Measurements from ENCODE around the gene MUC15. TPM values are rescaled to one million over a fixed set of nuclear protein-coding genes. Genes with fewer than 3 reads are reported as not detected.

MUC15 gene
- total and polyA plus RNA-seq, 2 donors (not counting 3 experiments of a cell fraction or from before 2014, with no cell fraction given): not detected

DNA sequence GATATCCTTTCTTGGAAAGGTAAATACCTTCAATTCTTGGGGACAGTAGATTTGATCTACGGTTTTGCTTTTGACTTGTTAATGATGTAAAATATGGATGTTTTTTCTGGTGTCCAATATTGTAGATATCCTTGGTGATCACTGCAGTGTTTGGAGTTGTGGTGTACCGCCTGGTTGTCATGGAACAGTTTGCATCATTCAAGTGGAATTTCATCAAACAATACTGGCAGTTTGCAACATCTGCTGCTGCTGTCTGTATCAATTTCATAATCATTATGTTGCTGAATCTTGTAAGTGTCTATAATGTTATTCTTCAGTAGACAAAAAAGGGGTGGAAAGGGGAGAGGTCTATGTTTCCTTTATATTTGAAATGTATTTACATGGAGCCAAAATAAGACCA, 27.4 kb upstream of the MUC15 start:
- H3K4me1 ChIP-seq (ENCODE audit: control insufficient read depth, extremely low read depth, insufficient read depth, low read length): no peaks in the 10 kb centered on the region
- POLR2A ChIA-PET: no interaction called here
- no peaks in the 10 kb centered on the region for H3K79me2 ChIP-seq (ENCODE audit: control insufficient read depth, insufficient read depth, low read length)
- CTCF ChIA-PET: no interaction called here
- no peaks in the 10 kb centered on the region for H4K20me1 ChIP-seq (replicated peaks; ENCODE audit: control insufficient read depth, extremely low read depth, insufficient read depth, low read length)
- dilution Hi-C loops (cut with MboI; ENCODE audit: extremely low pct_ligation_motif_present, low sequenced_read_pairs) (no loop called here), intact Hi-C loops (cut with micrococcal nuclease) (no loop called here)
- TF ChIP-seq POLR2A (IDR thresholded peaks at IDR 0.05; ENCODE audit: low read depth, low read length): no peak
- TF ChIP-seq MYC (IDR thresholded peaks at IDR 0.05; ENCODE audit: low read depth, low read length): no peak
- TF ChIP-seq FOS (IDR thresholded peaks at IDR 0.05; ENCODE audit: borderline replicate concordance, insufficient read depth, low read length): no peak
- TF ChIP-seq GATA2 (IDR thresholded peaks at IDR 0.05; ENCODE audit: insufficient read depth, insufficient read length, low read depth, low read length): no peak
- TF ChIP-seq, protein P1, sequence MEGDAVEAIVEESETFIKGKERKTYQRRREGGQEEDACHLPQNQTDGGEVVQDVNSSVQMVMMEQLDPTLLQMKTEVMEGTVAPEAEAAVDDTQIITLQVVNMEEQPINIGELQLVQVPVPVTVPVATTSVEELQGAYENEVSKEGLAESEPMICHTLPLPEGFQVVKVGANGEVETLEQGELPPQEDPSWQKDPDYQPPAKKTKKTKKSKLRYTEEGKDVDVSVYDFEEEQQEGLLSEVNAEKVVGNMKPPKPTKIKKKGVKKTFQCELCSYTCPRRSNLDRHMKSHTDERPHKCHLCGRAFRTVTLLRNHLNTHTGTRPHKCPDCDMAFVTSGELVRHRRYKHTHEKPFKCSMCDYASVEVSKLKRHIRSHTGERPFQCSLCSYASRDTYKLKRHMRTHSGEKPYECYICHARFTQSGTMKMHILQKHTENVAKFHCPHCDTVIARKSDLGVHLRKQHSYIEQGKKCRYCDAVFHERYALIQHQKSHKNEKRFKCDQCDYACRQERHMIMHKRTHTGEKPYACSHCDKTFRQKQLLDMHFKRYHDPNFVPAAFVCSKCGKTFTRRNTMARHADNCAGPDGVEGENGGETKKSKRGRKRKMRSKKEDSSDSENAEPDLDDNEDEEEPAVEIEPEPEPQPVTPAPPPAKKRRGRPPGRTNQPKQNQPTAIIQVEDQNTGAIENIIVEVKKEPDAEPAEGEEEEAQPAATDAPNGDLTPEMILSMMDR (IDR thresholded peaks at IDR 0.05; ENCODE audit: extremely low read depth in 1 of 2, insufficient read depth in 1 of 2, low read depth in 1 of 2, low read length in 2 of 2): no peak
- TF ChIP-seq EZH2 (IDR thresholded peaks at IDR 0.05; ENCODE audit: borderline replicate concordance, low read depth, low read length, severe bottlenecking): no peak
- TF ChIP-seq, protein P2, sequence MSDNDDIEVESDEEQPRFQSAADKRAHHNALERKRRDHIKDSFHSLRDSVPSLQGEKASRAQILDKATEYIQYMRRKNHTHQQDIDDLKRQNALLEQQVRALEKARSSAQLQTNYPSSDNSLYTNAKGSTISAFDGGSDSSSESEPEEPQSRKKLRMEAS (IDR thresholded peaks at IDR 0.05; ENCODE audit: insufficient read depth, insufficient read length): no peak
- no peak for TF ChIP-seq POLR2AphosphoS5 (IDR thresholded peaks at IDR 0.05; ENCODE audit: insufficient read depth, low read depth, low read length)
- TF ChIP-seq JUN (IDR thresholded peaks at IDR 0.05; ENCODE audit: borderline replicate concordance, insufficient read depth, insufficient read length, low read depth): no peak
- no peaks in the 10 kb centered on the region for H3K27me3 ChIP-seq (ENCODE audit: control insufficient read depth in 2 of 2, insufficient read depth in 2 of 2, low read length in 2 of 2)
- DNase-seq (ENCODE audit: low read depth, low spot score) (no peak), FAIRE-seq (no peak)
- H3K9ac ChIP-seq (replicated peaks; ENCODE audit: extremely low read depth, insufficient read depth, low read length): no peak overlapping the region
- H3K4me3 ChIP-seq (replicated peaks in 1 of 3; ENCODE audit: insufficient read depth in 1 of 3, low read depth in 1 of 3, low read length in 3 of 3): no peak overlapping the region
- no peaks in the 10 kb centered on the region for H3K9me3 ChIP-seq (replicated peaks; ENCODE audit: control insufficient read depth, insufficient read depth, low read length)
- no peaks in the 10 kb centered on the region for H3K36me3 ChIP-seq (ENCODE audit: control insufficient read depth in 2 of 2, extremely low read depth in 1 of 2, insufficient read depth in 2 of 2, low read length in 2 of 2)
- H2AFZ ChIP-seq (ENCODE audit: low read depth, low read length): no peak overlapping the region
- H3K27ac ChIP-seq (ENCODE audit: insufficient read depth, low read depth, low read length): no peak overlapping the region
- H3K9me1 ChIP-seq (replicated peaks; ENCODE audit: control insufficient read depth, extremely low read depth, insufficient read depth, low read length): no peaks in the 10 kb centered on the region
- BruUV-seq (replicated peaks): no TSS peak
- no peak overlapping the region for H3K4me2 ChIP-seq (ENCODE audit: insufficient read depth, low read length)

All from endothelial cell of umbilical vein (primary cell).